K562 (cell line): ENCODE data around the gene SLC27A4. TPM values are rescaled to one million over a fixed set of nuclear protein-coding genes. Genes with fewer than 3 reads are reported as not detected.

Experiments
- ASH1L ChIP-seq: fragments of 450-650 bp; IDR thresholded peaks from 2 replicates; pipeline ENCODE4 v1.6.1; 2018; ENCODE audit warnings: borderline replicate concordance, mild to moderate bottlenecking, low read depth; ENCODE audit not compliant: partially characterized antibody
- COPS2 ChIP-seq: fragments of 450-650 bp; conservative IDR thresholded peaks from 2 replicates; pipeline ENCODE4 v1.6.1; 2016; ENCODE audit warnings: mild to moderate bottlenecking, moderate library complexity
- E2F3 ChIP-seq: fragments of 250-450 bp; sonication (Bioruptor Pico); IDR thresholded peaks from 2 replicates; pipeline ENCODE4 v1.4.0; 2020; ENCODE audit warnings: mild to moderate bottlenecking
- E2F8 ChIP-seq: fragments of 450-650 bp; IDR thresholded peaks from 2 replicates; pipeline ENCODE4 v1.7.1; 2018; ENCODE audit warnings: mild to moderate bottlenecking, low read depth; ENCODE audit not compliant: partially characterized antibody
- ETS1 ChIP-seq: conservative IDR thresholded peaks from 2 replicates; pipeline ENCODE4 v1.6.1; 2011; ENCODE audit warnings: low read depth, mild to moderate bottlenecking, low read length; ENCODE audit not compliant: control insufficient read depth
- ETV6 ChIP-seq, 3 experiments: fragments of 150-350 bp in 1 of 3; sonication (generic) in 1 of 3; formaldehyde crosslinking in 1 of 3; IDR thresholded peaks; 2 replicates each; pipeline versions ENCODE4 v1.6.1 to v1.8.0; 2014 to 2022; ENCODE audit warnings: borderline replicate concordance in 2 of 3, low read depth in 2 of 3, antibody characterized with exemption in 1 of 3, low read length in 1 of 3, mild to moderate bottlenecking in 1 of 3, missing genetic modification reagents in 1 of 3
- FOXJ3 ChIP-seq: sonication (generic); formaldehyde crosslinking; IDR thresholded peaks from 2 replicates; pipeline ENCODE4 v1.4.0; 2020; ENCODE audit warnings: mild to moderate bottlenecking, missing genetic modification reagents
- HCFC1 ChIP-seq: IDR thresholded peaks from 2 replicates; pipeline ENCODE4 v1.6.1; 2012; ENCODE audit warnings: low read depth, low read length, improper control_type of control experiment
- MCM5 ChIP-seq: fragments of 450-650 bp; IDR thresholded peaks from 2 replicates; pipeline ENCODE4 v1.6.1; 2016; ENCODE audit warnings: low read depth
- MIER1 ChIP-seq: fragments of 450-650 bp; IDR thresholded peaks from 2 replicates; pipeline ENCODE4 v1.6.1; 2016; ENCODE audit warnings: antibody characterized with exemption, mild to moderate bottlenecking, low read depth
- NR2C2 ChIP-seq, 2 experiments: fragments of 200-800 bp in 1 of 2; sonication (Bioruptor generic) in 1 of 2; sonication (generic) in 1 of 2; formaldehyde crosslinking in 1 of 2; IDR thresholded peaks; 2 replicates each; pipeline versions ENCODE4 v1.6.1 to v1.8.0; 2016 to 2022; ENCODE audit warnings: mild to moderate bottlenecking in 1 of 2, missing compliant biosample characterization in 1 of 2, missing genetic modification characterization in 1 of 2, missing genetic modification reagents in 1 of 2
- PHTF2 ChIP-seq: fragments of 250-450 bp; sonication (Bioruptor Pico); IDR thresholded peaks from 2 replicates; pipeline ENCODE4 v1.5.0; 2021; ENCODE audit warnings: mild to moderate bottlenecking
- SLC30A9 ChIP-seq: fragments of 250-450 bp; sonication (Bioruptor Pico); IDR thresholded peaks from 2 replicates; pipeline ENCODE4 v1.8.0; 2022; ENCODE audit warnings: mild to moderate bottlenecking, moderate library complexity
- SNAPC5 ChIP-seq: fragments of 250-450 bp; sonication (Bioruptor Pico); IDR thresholded peaks from 2 replicates; pipeline ENCODE4 v1.8.0; 2021; ENCODE audit warnings: moderate library complexity, mild to moderate bottlenecking, inconsistent platforms
- TBP ChIP-seq: optimal IDR thresholded peaks from 2 replicates; pipeline ENCODE3; 2011; ENCODE audit warnings: low read depth, low read length, improper control_type of control experiment
- TRIM24 ChIP-seq, 2 experiments: fragments of 450-650 bp; IDR thresholded peaks; 2 replicates each; pipeline ENCODE4 v1.6.1; 2016
- ZFP30 ChIP-seq: fragments of 250-450 bp; sonication (Bioruptor Pico); IDR thresholded peaks from 2 replicates; pipeline ENCODE4 v1.8.0; 2022; ENCODE audit warnings: moderate library complexity, mild to moderate bottlenecking, inconsistent platforms, borderline replicate concordance
- ZKSCAN8 ChIP-seq: fragments of 200-800 bp; sonication (Bioruptor generic); IDR thresholded peaks from 2 replicates; pipeline ENCODE4 v1.6.1; 2016; ENCODE audit warnings: missing genetic modification characterization, missing compliant biosample characterization
- ZNF324 ChIP-seq: fragments of 250-450 bp; sonication (Bioruptor Pico); IDR thresholded peaks from 2 replicates; pipeline ENCODE4 v1.4.0; 2020; ENCODE audit warnings: mild to moderate bottlenecking
- ZNF408 ChIP-seq: fragments of 250-450 bp; sonication (Bioruptor Pico); IDR thresholded peaks from 2 replicates; pipeline ENCODE4 v1.4.0; 2020; ENCODE audit warnings: low read depth, mild to moderate bottlenecking, moderate library complexity
- ZNF444 ChIP-seq: fragments of 250-450 bp; sonication (Bioruptor Pico); IDR thresholded peaks from 2 replicates; pipeline ENCODE4 v1.4.0; 2020; ENCODE audit warnings: mild to moderate bottlenecking, moderate library complexity
- ZNF586 ChIP-seq: fragments of 450-650 bp; formaldehyde crosslinking; conservative IDR thresholded peaks from 2 replicates; pipeline ENCODE4 v1.4.0; 2020; ENCODE audit warnings: mild to moderate bottlenecking, moderate library complexity
- polyA plus RNA-seq, 8 experiments: library from polyadenylated mRNA; depleted of rRNA in 4 of 8; stranded (reverse) in 5 of 8; unstranded in 3 of 8; fragments of >200 nt; fragmentation: Nextera tagmentation in 2 of 8; fragmentation: Illumina TruSeq in 1 of 8; extraction: Ambion mirVana in 2 of 8; extraction: Trizol in 1 of 8; gene quantifications; 2 replicates each; pipeline versions ENCODE4 v1.2.1 to v1.2.3, GENCODE V29; 2011 to 2014; ENCODE audit warnings: inconsistent platforms in 1 of 8, missing spikeins in 1 of 8
- total RNA-seq, 7 experiments: library from RNA; depleted of rRNA in 6 of 7; stranded (reverse); fragments of >200 nt in 6 of 7; fragmentation: Illumina TruSeq in 2 of 7; extraction: Trizol in 2 of 7; gene quantifications; 2 replicates each; pipeline versions ENCODE4 v1.2.1 to v1.2.3, GENCODE V29; 2011 to 2021; ENCODE audit warnings: low replicate concordance in 1 of 7
- TF ChIP-seq, protein P1 (sequence below): fragments of 250-450 bp; sonication (Bioruptor Pico); IDR thresholded peaks from 2 replicates; pipeline ENCODE4 v1.9.0; 2021; ENCODE audit warnings: mild to moderate bottlenecking

The SLC27A4 gene
- total and polyA plus RNA-seq, 9 of the 15 experiments (the other 6 are each of a cell fraction or from before 2014, with no cell fraction given) = 0.25 to 35.7 (median 14.0) TPM

GRCh38 chr9:128339761-128340690 is at the start of gene SLC27A4 (continued):
- no peak for TF ChIP-seq PHTF2
- TF ChIP-seq NR2C2 (CRISPR knock-in tag; IDR thresholded peaks at IDR 0.05) = peak; percentile 72
- no peak for TF ChIP-seq NR2C2 (tag; IDR thresholded peaks at IDR 0.05)
- no peak for TF ChIP-seq SNAPC5 (CRISPR knock-in tag)
- peak; percentile 44; the same call in 1 of the 2 replicates for TF ChIP-seq E2F3 (CRISPR knock-in tag)
- 0 out of 4 replicates have a peak, but pooled peaks of 1 of the 2 experiments have one; percentile 24 for TF ChIP-seq TRIM24 (IDR thresholded peaks at IDR 0.05)
- TF ChIP-seq MCM5 = no peak
- TF ChIP-seq HCFC1 = peak; percentile 99
- no peak for TF ChIP-seq ASH1L
- peak; percentile 51; the same call in 1 of the 2 replicates for TF ChIP-seq ZNF324 (CRISPR knock-in tag)
- no peak for TF ChIP-seq COPS2
- TF ChIP-seq FOXJ3 (CRISPR knock-in tag) = no peak
- no peak for TF ChIP-seq ZFP30 (CRISPR knock-in tag)
- TF ChIP-seq ZNF444 (CRISPR knock-in tag) = peak; percentile 47; the same call in 1 of the 2 replicates
- peak; percentile 58; the same call in 1 of the 2 replicates for TF ChIP-seq MIER1
- no peak for TF ChIP-seq ZNF586 (CRISPR knock-in tag)
- TF ChIP-seq ETV6 (IDR thresholded peaks at IDR 0.05; ENCODE audit: borderline replicate concordance in 1 of 2, low read depth in 2 of 2, low read length in 1 of 2) = 0 out of 4 replicates have a peak, but pooled peaks of 1 of the 2 experiments have one; percentile 34
- TF ChIP-seq ETV6 (CRISPR knock-in tag; IDR thresholded peaks at IDR 0.05; ENCODE audit: borderline replicate concordance) = no peak
- no peak for TF ChIP-seq ZKSCAN8 (CRISPR knock-in tag)
- no peak for TF ChIP-seq ZNF408
- TF ChIP-seq, protein P1, sequence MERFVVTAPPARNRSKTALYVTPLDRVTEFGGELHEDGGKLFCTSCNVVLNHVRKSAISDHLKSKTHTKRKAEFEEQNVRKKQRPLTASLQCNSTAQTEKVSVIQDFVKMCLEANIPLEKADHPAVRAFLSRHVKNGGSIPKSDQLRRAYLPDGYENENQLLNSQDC (CRISPR knock-in tag) = no peak
- TF ChIP-seq TBP = peak; percentile 99
- no peak for TF ChIP-seq SLC30A9 (CRISPR knock-in tag)
- peak; percentile 99 for TF ChIP-seq ETS1
- TF ChIP-seq E2F8 = peak; percentile 76
